Lower lobe of right lung (tissue), 2 donors: ENCODE data around the gene TEX36. TPM values are rescaled to one million over a fixed set of nuclear protein-coding genes. Genes with fewer than 3 reads are reported as not detected.

ENCODE experiments used
- ATAC-seq, 2 donors: fragments of 200-7000 bp; cut with Tn5 transposase; one replicate each; pipeline ENCODE4 v1.9.1; 2020 to 2022; ENCODE audit warnings: mild to moderate bottlenecking in 2 of 2, moderate library complexity in 2 of 2
- DNase-seq: peaks from one replicate; pipeline ENCODE4 v3.0.0-alpha.2; 2020
- H3K27ac ChIP-seq: fragments of 200-600 bp; one replicate; pipeline ENCODE4 v1.8.0; 2022
- H3K27me3 ChIP-seq: fragments of 200-600 bp; one replicate; pipeline ENCODE4 v1.8.0; 2022; ENCODE audit warnings: low read depth
- H3K36me3 ChIP-seq: fragments of 200-600 bp; one replicate; pipeline ENCODE4 v1.8.0; 2022; ENCODE audit warnings: mild to moderate bottlenecking
- H3K4me1 ChIP-seq: fragments of 200-600 bp; one replicate; pipeline ENCODE4 v1.8.0; 2022
- H3K4me3 ChIP-seq: fragments of 200-600 bp; one replicate; pipeline ENCODE4 v1.8.0; 2022; ENCODE audit warnings: mild to moderate bottlenecking
- H3K9me3 ChIP-seq: fragments of 200-600 bp; one replicate; pipeline ENCODE4 v1.8.0; 2022
- CTCF ChIP-seq: fragments of 200-600 bp; IDR thresholded peaks from one replicate; pipeline ENCODE4 v1.8.0; 2022; ENCODE audit warnings: antibody characterized with exemption, mild to moderate bottlenecking
- intact Hi-C: fragments of 100-400 bp; cut with DNase I; formaldehyde crosslinking; loops from one replicate; pipeline ENCODE4 v1.11.0; 2022
- total RNA-seq: library from RNA; stranded (reverse); fragmentation: NEBNext Ultra II Directional; extraction: Animal tissue kit (Norgen Biotek cat#: 25700); gene quantifications from one replicate; pipeline ENCODE4 v1.2.1, GENCODE V29; 2021
- donor health status: DM: no; HTN: yes; CAD: no; lungs with severe emphysema.

Gene TEX36
- total RNA-seq, 1 donor from 2014 or later = not detected

- ATAC-seq (no peak), DNase-seq (no peak)
- Histone ChIP-seq H3K27me3 (no peaks in the 10 kb centered on the region), H3K36me3 (no peaks in the 10 kb centered on the region), H3K4me1 (no peaks in the 10 kb centered on the region), H3K4me3 (no peak overlapping the region), H3K27ac (no peak overlapping the region), H3K9me3 (no peaks in the 10 kb centered on the region)
- intact Hi-C loops = no loop called here
- TF ChIP-seq CTCF = no peak
Measured at GRCh38 chr10:125638555-125638954, 44.4 kb downstream of the TEX36 start.

- H3K36me3 ChIP-seq = no peaks in the 10 kb centered on the region
- no peak overlapping the region for H3K4me3 ChIP-seq
- no peaks in the 10 kb centered on the region for H3K27me3 ChIP-seq
- no peaks in the 10 kb centered on the region for H3K4me1 ChIP-seq
- intact Hi-C loops = no loop called here
- ATAC-seq (no peak), DNase-seq (no peak)
- TF ChIP-seq CTCF = no peak
- H3K9me3 ChIP-seq = no peaks in the 10 kb centered on the region
- H3K27ac ChIP-seq = no peak overlapping the region
Measured at GRCh38 chr10:125637496-125637895, 45.5 kb downstream of the TEX36 start.

GRCh38 chr10:125634606-125635005, 48.4 kb downstream of the TEX36 start:
- intact Hi-C loops = no loop called here
- Histone ChIP-seq H3K4me3 (no peak overlapping the region), H3K4me1 (no peaks in the 10 kb centered on the region), H3K9me3 (no peaks in the 10 kb centered on the region), H3K27ac (no peak overlapping the region), H3K27me3 (no peaks in the 10 kb centered on the region), H3K36me3 (no peaks in the 10 kb centered on the region)
- DNase-seq (no peak), ATAC-seq (no peak)
- no peak for TF ChIP-seq CTCF

- no peak for ATAC-seq
- intact Hi-C loops = no loop called here
Measured at GRCh38 chr10:125633517-125633999, 49.4 kb downstream of the TEX36 start.

GRCh38 chr10:125631806-125632205, 51.2 kb downstream of the TEX36 start:
- Histone ChIP-seq H3K36me3 (no peaks in the 10 kb centered on the region), H3K4me3 (no peak overlapping the region), H3K27ac (no peak overlapping the region), H3K27me3 (no peaks in the 10 kb centered on the region), H3K4me1 (no peaks in the 10 kb centered on the region), H3K9me3 (no peaks in the 10 kb centered on the region)
- TF ChIP-seq CTCF = no peak
- intact Hi-C loops = no loop called here
- no peak for DNase-seq
- no peak for ATAC-seq

More at GRCh38 chr10:125633517-125633999, 49.4 kb downstream of the TEX36 start:
- no peaks in the 10 kb centered on the region for H3K27me3 ChIP-seq
- DNase-seq = no peak
- TF ChIP-seq CTCF = no peak
- H3K9me3 ChIP-seq = no peaks in the 10 kb centered on the region
- no peaks in the 10 kb centered on the region for H3K4me1 ChIP-seq
- no peak overlapping the region for H3K27ac ChIP-seq
- no peaks in the 10 kb centered on the region for H3K36me3 ChIP-seq
- H3K4me3 ChIP-seq = no peak overlapping the region
